ENCODE results near the gene PTGER1. TPM values are rescaled to one million over a fixed set of nuclear protein-coding genes. Genes with fewer than 3 reads are reported as not detected.
"Not testable (repeated sequence)": the region's sequence is repeated elsewhere in the genome, so short reads cannot be mapped to it uniquely, and the experiment has no call there.

The PTGER1 gene
- total and polyA plus RNA-seq, 2 of the 4 experiments (the other 2 are of a cell fraction) = 0.54 to 0.60 TPM

GRCh38 chr19:14462401-14462800 is 12.8 kb downstream of the PTGER1 start:
- H3K14ac ChIP-seq (replicated peaks; ENCODE audit: low read depth, low read length); H3K18ac ChIP-seq (ENCODE audit: low read depth, low read length); DNase-seq; H4K8ac ChIP-seq (ENCODE audit: low read depth in 2 of 2, low read length in 2 of 2); BruUV-seq (replicated peaks); in situ Hi-C loops (cut with MboI; ENCODE audit: low sequenced_read_pairs); H3K56ac ChIP-seq (ENCODE audit: extremely low read depth, insufficient read depth, low read length); H3K79me1 ChIP-seq (ENCODE audit: low read depth in 1 of 2, low read length in 2 of 2); H2AK5ac ChIP-seq (ENCODE audit: low read depth, low read length); CTCF ChIA-PET; H4K20me1 ChIP-seq (ENCODE audit: insufficient read depth, low read length); H3K9ac ChIP-seq (ENCODE audit: low read depth, low read length); H2AK9ac ChIP-seq (replicated peaks; ENCODE audit: low read depth, low read length, poor library complexity); dilution Hi-C loops (cut with HindIII; ENCODE audit: low sequenced_read_pairs, unreplicated experiment); H4K5ac ChIP-seq (ENCODE audit: low read depth, low read length); H2AFZ ChIP-seq (replicated peaks; ENCODE audit: low read length, poor library complexity); H3K27ac ChIP-seq (ENCODE audit: insufficient read depth, low read length); H3K9me1 ChIP-seq (ENCODE audit: insufficient read depth, low read length); H2BK5ac ChIP-seq (ENCODE audit: low read depth, low read length, poor library complexity, severe bottlenecking); H4K91ac ChIP-seq (ENCODE audit: insufficient read depth, low read depth, low read length); H3K4me2 ChIP-seq (ENCODE audit: low read depth, low read length); H2BK20ac ChIP-seq (ENCODE audit: low read depth, low read length); H3K4me3 ChIP-seq (ENCODE audit: insufficient read depth, low read depth, low read length); H3K23ac ChIP-seq (ENCODE audit: low read depth, low read length); POLR2A ChIA-PET (ENCODE audit: unreplicated experiment); H3K27me3 ChIP-seq (ENCODE audit: control insufficient read depth, insufficient read depth, low read length); ATAC-seq (ENCODE audit: low read depth); H2BK120ac ChIP-seq (ENCODE audit: low read depth, low read length); H3K9me3 ChIP-seq (ENCODE audit: control insufficient read depth, insufficient read depth, low read length); intact Hi-C loops (cut with micrococcal nuclease); H2BK15ac ChIP-seq (ENCODE audit: low read depth, low read length); H3K4me1 ChIP-seq (ENCODE audit: control insufficient read depth, insufficient read depth, low read length); H3K4ac ChIP-seq (ENCODE audit: low read depth, low read length): not testable (repeated sequence)
- whole genome bisulfite sequencing, 2 experiments (ENCODE audit: extremely low coverage in 2 of 2, insufficient read length in 1 of 2) = 100% methylated on average over 1 of the region's 7 CpGs; no CpG with 5 or more reads in 1 of the 2 experiments
- peaks cover 43% of the 10 kb centered on the region for H3K36me3 ChIP-seq (ENCODE audit: control insufficient read depth, insufficient read depth, low read length)
